GM18951 (cell line): ENCODE data around the gene BGN.

Experiments
- POLR2A ChIP-seq: IDR thresholded peaks from 4 replicates; pipeline ENCODE4 v1.6.1; 2011; ENCODE audit warnings: mild to moderate bottlenecking; ENCODE audit not compliant: insufficient read length, insufficient read depth; ENCODE audit errors: extremely low read depth
- in situ Hi-C: fragments of 300-500 bp; cut with MboI; formaldehyde crosslinking; loops from one replicate; pipeline ENCODE4 v1.12.0; 2022; ENCODE audit warnings: low sequenced_read_pairs, mixed read lengths, inconsistent platforms; ENCODE audit not compliant: unreplicated experiment

The BGN gene

GRCh38 chrX:153478746-153479145, 16.0 kb upstream of the BGN start:
- in situ Hi-C loops, result no loop called here

GRCh38 chrX:153481043-153481442, 13.7 kb upstream of the BGN start:
- in situ Hi-C loops, result no loop called here
- no peak for TF ChIP-seq POLR2A

More at GRCh38 chrX:153478746-153479145, 16.0 kb upstream of the BGN start:
- TF ChIP-seq POLR2A, result no peak

- TF ChIP-seq POLR2A, result no peak
- in situ Hi-C loops, result no loop called here
Measured at GRCh38 chrX:153482376-153483015, 12.3 kb upstream of the BGN start.

- in situ Hi-C loops, result no loop called here
- no peak for TF ChIP-seq POLR2A
Measured at GRCh38 chrX:153485396-153486080, 9.2 kb upstream of the BGN start.

- in situ Hi-C loops, result no loop called here
- TF ChIP-seq POLR2A, result no peak
Measured at GRCh38 chrX:153486171-153486570, 8.6 kb upstream of the BGN start.

- no peak for TF ChIP-seq POLR2A
- in situ Hi-C loops, result no loop called here
Measured at GRCh38 chrX:153487590-153488071, 7.1 kb upstream of the BGN start.

- TF ChIP-seq POLR2A, result no peak
- in situ Hi-C loops, result no loop called here
Measured at GRCh38 chrX:153488231-153488914, 6.4 kb upstream of the BGN start.

GRCh38 chrX:153490217-153490930, 4.4 kb upstream of the BGN start:
- no peak for TF ChIP-seq POLR2A
- in situ Hi-C loops, result loop anchor here (10.0 kb wide), 1 partner anchor 446 kb away; no protein-coding TSS in a partner anchor

- in situ Hi-C loops, result loop anchor here (10.0 kb wide), 1 partner anchor 447 kb away; no protein-coding TSS in a partner anchor
- TF ChIP-seq POLR2A, result no peak
Measured at GRCh38 chrX:153491351-153491914, 3.3 kb upstream of the BGN start.

- no peak for TF ChIP-seq POLR2A
Measured at GRCh38 chrX:153491918-153492317, 2.9 kb upstream of the BGN start.

GRCh38 chrX:153492543-153492942, 2.2 kb upstream of the BGN start:
- TF ChIP-seq POLR2A, result no peak
- in situ Hi-C loops, result loop anchor here (10.0 kb wide), 1 partner anchor 448 kb away; no protein-coding TSS in a partner anchor

More at GRCh38 chrX:153491918-153492317, 2.9 kb upstream of the BGN start:
- in situ Hi-C loops, result loop anchor here (10.0 kb wide), 1 partner anchor 447 kb away; no protein-coding TSS in a partner anchor

GRCh38 chrX:153493085-153493484, 1.7 kb upstream of the BGN start:
- no peak for TF ChIP-seq POLR2A
- in situ Hi-C loops, result loop anchor here (10.0 kb wide), 1 partner anchor 448 kb away; no protein-coding TSS in a partner anchor
